GM21619 (cell line): ENCODE measurements around the gene PRSS50.
"Not testable (repeated sequence)": the region's sequence is repeated elsewhere in the genome, so short reads cannot be mapped to it uniquely, and the experiment has no call there.

Experiments
- ATAC-seq: cut with Tn5 transposase; IDR thresholded peaks from one replicate; pipeline ENCODE4 v1.9.1; 2021; ENCODE audit not compliant: unreplicated experiment

Gene PRSS50

DNA sequence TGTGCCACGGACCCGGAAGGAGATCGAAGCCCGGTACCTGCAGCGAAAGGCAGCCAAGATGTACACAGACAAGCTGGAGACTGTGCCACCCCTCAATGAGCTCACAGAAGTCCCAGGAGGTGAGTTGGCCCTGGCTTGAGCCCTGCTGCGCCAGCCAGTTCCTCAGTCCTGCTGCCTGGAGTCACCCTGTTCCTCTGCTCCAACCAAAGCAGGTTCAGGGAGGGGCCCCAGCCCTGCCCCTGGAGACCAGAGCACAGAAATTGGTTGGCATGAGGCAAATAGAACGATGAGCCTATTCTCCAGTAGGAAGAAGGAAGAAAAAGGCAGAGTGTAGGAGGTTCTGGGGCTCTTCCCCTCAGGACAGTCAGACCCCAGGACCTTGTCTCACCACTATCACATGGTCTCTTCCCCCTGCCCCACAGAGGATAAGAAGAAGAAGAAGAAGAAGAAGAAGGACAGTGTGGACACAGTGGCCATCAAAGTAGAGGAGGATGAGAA, 8.5 kb downstream of the PRSS50 start:
- no peak for ATAC-seq

DNA sequence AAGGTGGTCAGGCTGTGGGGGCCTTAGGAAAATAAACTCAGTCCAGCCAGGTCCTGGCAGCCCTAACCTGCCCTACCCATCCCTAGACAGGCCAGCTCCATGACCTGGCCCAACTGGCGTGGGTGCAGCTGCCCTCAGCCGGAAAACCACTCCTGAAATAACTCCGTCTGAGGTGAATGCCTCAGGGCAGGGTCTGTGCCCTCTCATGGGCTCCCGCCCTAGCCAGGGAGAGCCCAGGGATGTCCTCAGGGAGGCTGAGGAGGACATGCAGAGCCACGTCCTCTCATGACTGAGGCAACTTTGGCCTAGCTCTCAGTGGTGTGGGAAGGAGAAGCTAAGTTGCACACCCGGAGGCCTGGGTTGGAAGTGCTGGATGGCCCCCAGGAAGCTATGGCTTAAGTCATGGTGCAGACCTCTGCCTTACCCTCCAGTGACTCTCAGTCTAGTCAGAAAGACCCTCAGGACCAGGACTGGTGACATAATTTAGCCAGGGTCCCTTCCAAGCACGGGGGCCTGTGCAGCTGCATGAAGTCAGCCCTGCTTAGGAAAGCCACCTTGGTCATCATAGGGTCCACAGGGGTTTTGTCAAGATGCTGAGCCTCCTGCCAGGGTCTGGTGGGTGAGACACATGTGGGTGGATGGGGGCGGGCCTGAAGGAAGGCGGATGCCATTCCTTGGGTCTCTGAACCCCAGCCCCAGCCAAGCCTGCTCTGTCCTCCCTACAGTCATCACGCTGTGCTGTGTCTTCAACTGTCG, 9.1 kb downstream of the PRSS50 start:
- ATAC-seq: no peak

DNA sequence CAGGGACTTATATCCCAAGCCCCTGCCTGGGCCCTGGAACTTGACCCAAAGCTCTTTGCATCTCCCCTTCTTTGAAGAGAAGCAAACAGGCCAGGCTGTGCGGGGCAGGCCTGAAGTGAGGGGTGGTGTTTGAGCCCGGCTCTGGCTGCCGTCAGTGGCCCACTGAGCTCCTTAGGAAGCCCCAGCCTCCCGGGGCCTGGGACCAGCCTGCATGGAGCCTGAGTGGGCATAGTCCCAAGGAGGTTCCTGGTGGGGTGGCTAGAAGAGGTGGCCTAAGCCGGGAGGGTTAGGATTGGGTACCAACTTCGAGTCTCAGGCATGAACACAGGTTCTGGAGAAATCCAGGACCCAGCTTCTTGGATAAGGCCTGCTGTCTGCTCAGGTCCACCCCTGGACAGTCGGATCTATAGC, 10.1 kb downstream of the PRSS50 start:
- ATAC-seq: no peak

DNA sequence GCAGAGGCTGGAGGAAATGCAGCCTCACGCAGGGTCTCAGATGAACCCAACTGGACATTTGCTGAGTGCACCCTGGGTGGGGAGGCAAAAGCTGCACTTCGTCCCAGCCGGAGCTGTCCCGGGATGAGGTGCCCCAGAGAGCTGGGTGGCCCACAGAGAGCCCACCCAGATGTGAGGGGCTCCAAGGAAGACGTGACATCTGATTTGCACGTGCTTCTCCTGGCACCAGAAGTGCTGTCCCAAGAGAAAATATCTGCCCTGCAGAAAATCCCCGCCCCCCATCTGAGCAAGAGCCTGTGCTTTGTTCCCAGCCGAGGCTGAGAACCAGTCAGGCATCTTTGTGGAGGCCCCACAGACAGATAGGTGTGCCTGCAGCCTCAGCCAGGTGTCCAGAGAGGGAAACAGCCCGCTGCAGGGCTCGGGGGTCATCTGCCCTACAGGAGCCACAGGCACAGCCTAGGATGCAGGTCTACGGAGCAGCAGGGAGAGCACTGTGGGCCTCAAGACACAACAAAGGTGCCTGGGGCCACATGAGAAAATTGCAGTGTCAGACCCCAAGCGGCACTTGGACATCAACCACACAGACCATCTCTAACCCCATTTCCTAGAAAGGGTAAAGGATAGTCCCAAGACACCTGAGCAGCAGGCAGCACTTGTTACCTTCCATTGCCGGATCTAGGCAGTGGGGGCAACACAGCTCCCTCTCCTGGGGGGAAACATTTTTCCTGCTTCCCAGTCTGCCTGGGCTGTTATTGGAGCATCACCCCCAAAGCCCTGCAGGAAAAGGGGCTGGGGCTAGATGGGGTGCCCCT, 10.7 kb downstream of the PRSS50 start:
- no peak for ATAC-seq

- no peak for ATAC-seq
These were observed 11.7 kb downstream of the PRSS50 start for GRCh38 chr3:46705751-46706552.

- ATAC-seq: peak; percentile 54
These were observed 12.6 kb downstream of the PRSS50 start for GRCh38 chr3:46705022-46705530.

DNA sequence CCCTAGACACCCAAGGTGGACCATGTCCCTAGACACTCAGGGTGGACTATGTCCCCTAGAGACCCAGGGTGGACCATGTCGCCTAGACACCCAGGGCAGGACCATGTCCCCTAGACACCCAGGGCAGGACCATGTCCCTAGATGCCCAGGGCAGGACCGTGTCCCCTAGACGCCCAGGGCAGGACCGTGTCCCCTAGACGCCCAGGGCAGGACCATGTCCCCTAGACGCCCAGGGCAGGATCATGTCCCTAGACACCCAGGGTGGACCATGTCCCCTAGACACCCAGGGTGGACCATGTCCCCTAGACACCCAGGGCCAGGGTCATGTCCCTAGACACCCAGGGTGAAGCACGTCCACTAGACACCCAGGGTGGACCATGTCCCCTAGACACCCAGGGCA, 13.3 kb downstream of the PRSS50 start:
- not testable (repeated sequence) for ATAC-seq

- ATAC-seq: no peak
These were observed 14.6 kb downstream of the PRSS50 start for GRCh38 chr3:46703013-46703520.

- ATAC-seq: no peak
These were observed 15.2 kb downstream of the PRSS50 start for GRCh38 chr3:46702246-46703012.

GRCh38 chr3:46701181-46701939, 16.3 kb downstream of the PRSS50 start, which contains the start of gene TMIE:
TSS of gene TMIE (plus strand) at chr3:46701392. CDS start at chr3:46701488, 96 bp downstream.
- ATAC-seq: no peak

GRCh38 chr3:46700772-46701171, 16.9 kb downstream of the PRSS50 start:
- ATAC-seq: no peak

DNA sequence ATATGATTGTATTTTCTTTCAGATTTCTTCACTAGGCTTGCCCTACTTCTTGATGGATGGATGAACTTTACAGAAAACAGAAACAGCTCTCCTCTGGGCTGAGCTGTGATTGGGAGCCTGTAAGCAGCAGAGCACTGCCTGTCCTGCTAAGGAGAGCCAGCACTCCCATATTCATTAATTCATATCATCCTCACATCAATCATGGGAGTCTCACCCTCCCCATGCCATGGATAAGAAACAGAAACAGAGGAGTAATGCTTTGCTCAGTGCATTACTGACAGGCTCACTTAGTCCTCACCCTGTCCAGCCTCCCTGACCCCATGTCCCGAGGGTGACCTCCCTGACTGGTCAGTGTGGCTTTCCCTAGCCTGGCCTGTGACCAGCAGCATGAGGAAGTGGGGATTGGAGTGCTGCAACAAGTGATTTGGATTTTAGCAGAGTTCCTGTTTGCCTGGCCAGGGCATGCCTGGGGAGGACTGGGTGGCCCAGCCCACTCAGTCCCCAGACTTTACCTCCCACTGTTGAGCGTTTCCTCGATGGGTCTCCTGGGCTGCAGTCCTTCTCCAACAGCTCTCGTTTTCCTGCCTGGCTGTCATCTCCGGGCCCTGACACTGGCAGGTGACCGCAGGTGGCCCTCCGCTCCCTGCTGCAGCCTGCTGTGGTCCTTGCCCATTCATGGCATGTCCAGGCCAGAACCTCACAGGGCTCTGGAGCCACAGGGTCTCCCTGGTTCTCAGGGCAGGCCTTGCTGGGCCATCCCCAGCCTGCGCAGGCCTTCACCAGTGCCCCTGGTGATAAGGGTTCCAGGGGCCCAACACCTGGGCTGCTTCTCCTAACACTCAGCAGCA, 17.8 kb downstream of the PRSS50 start:
- ATAC-seq: no peak

DNA sequence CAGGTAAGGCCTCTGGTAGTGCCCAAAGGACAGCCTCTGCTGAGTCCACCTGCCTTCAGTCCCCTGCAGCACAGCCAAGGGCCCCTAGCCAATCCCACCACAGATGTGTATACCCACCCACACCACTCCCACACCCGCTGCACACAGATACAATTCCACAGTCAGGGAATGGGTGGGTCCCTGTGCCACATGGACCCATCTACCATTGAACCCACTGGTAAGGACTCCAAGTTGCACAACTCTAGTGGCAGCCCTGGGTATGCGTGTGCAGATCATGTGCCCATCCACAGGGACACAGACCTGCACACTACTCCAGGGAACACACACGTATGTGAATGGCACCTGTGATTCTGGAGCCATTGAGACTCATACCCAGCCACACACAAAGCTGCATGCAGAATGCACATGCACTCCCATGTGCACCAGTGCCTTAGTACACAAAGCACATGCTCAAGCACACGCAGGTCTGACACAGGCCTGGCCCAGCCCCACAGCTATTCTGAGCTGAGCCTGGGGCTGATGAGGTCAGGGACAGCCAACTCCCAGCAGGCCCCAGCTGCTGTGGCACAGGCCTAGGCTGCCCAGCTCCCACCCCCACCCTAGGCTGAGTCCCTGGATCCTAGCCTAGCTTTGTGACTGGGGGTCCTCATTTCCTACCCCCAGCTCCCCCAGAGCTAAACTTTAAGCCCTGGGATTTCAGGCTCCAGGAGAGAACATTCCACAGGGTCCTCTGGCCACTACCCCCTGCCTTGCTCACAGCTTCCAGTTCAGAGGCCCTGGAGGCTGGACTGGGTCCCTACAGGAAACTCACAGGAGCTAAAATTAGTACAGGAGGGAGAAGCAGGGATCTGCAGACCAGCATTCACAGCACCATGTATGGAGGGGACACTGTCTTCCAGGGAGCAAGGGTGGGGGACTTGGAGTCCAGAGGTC, 21.4 kb downstream of the PRSS50 start:
- ATAC-seq: no peak

DNA sequence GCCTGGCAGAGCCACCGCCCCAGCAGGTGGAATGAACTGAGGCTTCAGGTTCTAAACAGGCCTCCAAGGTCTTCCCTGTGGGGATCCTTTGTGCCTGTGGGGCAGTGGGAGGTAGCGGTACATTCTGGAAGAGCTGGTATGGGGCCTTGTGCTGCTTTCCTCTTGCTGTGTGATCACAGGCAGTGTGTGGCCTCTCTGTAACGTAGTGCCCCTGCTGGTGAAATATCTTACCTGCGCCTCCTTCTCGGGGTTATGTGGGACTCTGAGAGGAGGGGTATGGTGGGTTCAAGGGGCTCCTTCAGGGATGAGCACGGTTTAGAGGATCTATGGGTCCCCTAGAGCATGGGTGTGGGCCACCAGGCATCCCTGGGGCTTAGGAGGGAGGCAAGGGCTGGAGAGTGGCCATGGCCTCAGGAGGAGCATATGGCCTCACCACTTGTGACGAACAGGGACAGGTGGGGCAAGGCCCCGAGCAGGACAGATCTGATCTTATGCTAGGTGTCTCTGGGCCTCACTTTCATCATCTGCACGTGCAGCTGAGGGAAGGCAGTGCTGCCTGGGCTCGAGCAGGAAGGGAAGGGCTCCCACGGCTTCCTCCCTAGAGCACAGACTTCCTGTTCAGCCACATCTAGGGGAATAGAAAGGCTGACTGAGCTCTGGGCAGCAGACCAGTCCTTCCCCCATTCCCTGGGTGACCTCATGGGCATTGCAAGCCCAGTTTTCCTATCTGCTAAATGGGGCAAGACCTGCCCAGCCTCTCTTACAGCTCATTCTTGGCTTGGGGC, 22.3 kb downstream of the PRSS50 start:
- no peak for ATAC-seq

GRCh38 chr3:46694520-46694919, 23.1 kb downstream of the PRSS50 start:
- ATAC-seq: no peak

DNA sequence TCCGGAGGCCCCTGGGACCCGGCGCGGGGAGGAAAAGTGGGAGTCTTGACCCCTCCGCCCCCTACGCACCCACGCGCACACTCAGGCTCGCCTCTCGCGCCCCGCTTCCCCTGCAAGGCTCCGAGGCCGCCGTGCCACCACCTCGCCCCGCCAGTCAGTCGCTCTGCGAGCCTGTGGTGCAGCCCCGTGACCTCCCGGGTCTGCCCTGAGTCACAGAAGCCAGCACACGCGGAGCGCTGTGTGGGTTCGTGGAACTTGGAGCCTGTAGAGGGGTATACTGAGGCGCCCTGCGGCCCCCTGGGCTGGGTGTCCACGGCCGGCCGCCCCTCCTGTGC, 23.8 kb downstream of the PRSS50 start:
- no peak for ATAC-seq
